ENCODE results near the gene DCAF8. TPM values are rescaled to one million over a fixed set of nuclear protein-coding genes. Genes with fewer than 3 reads are reported as not detected.

The DCAF8 gene
- total RNA-seq, 1 donor from 2014 or later = 172 TPM

GRCh38 chr1:160226623-160227022 lies 35.7 kb downstream of the DCAF8 start:
- peaks cover 29% of the 10 kb centered on the region for H3K36me3 Mint-ChIP-seq (ENCODE audit: insufficient read depth)
- no peak for DNase-seq (ENCODE audit: low spot score, unreplicated experiment)
- no peaks in the 10 kb centered on the region for H3K27me3 Mint-ChIP-seq
- no peaks in the 10 kb centered on the region for H3K4me1 Mint-ChIP-seq (ENCODE audit: low read depth)
- no peak overlapping the region for H3K4me3 Mint-ChIP-seq (ENCODE audit: low read depth)
- TF ChIP-seq, protein P1, sequence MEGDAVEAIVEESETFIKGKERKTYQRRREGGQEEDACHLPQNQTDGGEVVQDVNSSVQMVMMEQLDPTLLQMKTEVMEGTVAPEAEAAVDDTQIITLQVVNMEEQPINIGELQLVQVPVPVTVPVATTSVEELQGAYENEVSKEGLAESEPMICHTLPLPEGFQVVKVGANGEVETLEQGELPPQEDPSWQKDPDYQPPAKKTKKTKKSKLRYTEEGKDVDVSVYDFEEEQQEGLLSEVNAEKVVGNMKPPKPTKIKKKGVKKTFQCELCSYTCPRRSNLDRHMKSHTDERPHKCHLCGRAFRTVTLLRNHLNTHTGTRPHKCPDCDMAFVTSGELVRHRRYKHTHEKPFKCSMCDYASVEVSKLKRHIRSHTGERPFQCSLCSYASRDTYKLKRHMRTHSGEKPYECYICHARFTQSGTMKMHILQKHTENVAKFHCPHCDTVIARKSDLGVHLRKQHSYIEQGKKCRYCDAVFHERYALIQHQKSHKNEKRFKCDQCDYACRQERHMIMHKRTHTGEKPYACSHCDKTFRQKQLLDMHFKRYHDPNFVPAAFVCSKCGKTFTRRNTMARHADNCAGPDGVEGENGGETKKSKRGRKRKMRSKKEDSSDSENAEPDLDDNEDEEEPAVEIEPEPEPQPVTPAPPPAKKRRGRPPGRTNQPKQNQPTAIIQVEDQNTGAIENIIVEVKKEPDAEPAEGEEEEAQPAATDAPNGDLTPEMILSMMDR (IDR thresholded peaks at IDR 0.05; ENCODE audit: unreplicated experiment) = no peak
- H3K27ac Mint-ChIP-seq = no peak overlapping the region
- no peaks in the 10 kb centered on the region for H3K9me3 Mint-ChIP-seq (ENCODE audit: low read depth)

DNA sequence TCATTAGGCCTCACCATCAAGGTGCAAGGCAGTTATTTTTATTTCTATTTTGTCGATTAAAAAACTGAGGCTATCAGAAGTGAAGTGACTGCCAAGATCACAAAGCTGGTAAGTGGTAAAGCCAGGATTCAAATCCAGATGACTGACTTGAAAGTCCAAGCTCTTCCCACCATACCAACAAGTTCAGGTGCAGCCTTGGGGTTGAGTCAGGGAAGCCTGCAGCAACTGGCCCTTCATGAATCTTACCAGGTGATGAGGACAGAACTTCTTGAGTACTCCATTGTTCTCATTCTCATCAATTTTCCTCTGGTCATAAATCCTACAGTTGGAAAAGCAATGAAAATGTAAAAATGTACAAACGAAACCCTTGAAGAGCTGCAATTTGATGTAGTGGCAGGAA lies 37.0 kb downstream of the DCAF8 start:
- H3K27me3 Mint-ChIP-seq = no peaks in the 10 kb centered on the region
- no peak for DNase-seq (ENCODE audit: low spot score, unreplicated experiment)
- no peaks in the 10 kb centered on the region for H3K9me3 Mint-ChIP-seq (ENCODE audit: low read depth)
- H3K27ac Mint-ChIP-seq = no peak overlapping the region
- no peaks in the 10 kb centered on the region for H3K4me1 Mint-ChIP-seq (ENCODE audit: low read depth)
- H3K4me3 Mint-ChIP-seq (ENCODE audit: low read depth) = no peak overlapping the region
- H3K36me3 Mint-ChIP-seq (ENCODE audit: insufficient read depth) = peaks cover 29% of the 10 kb centered on the region
- TF ChIP-seq, protein P1 (IDR thresholded peaks at IDR 0.05; ENCODE audit: unreplicated experiment) = no peak

DNA sequence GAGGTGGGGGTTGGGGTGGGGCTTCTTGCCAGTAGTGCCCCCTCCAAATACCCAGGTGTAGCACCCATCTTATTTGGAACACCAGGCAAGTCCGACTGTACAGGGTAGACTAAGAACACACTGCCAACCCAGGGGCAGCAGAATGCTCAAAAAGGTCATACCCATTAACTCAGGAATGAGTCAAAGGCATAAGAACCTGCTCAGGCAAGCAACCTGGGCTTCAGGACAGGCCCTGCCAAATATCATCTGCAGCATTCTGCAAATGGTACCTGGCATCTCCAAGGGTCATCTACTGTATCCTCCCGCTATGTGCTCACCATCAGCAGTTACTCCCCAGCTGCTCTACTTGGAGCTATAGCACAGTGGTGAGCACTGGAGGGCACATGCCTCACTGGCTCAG lies 37.7 kb downstream of the DCAF8 start:
- H3K27ac Mint-ChIP-seq = no peak overlapping the region
- peaks cover 25% of the 10 kb centered on the region for H3K36me3 Mint-ChIP-seq (ENCODE audit: insufficient read depth)
- DNase-seq (ENCODE audit: low spot score, unreplicated experiment) = no peak

GRCh38 chr1:160222546-160222945 lies 39.8 kb downstream of the DCAF8 start:
- Mint-ChIP-seq H3K36me3 (ENCODE audit: insufficient read depth) (peaks cover 18% of the 10 kb centered on the region), H3K4me1 (ENCODE audit: low read depth) (no peaks in the 10 kb centered on the region), H3K9me3 (ENCODE audit: low read depth) (no peaks in the 10 kb centered on the region), H3K27me3 (no peaks in the 10 kb centered on the region), H3K4me3 (ENCODE audit: low read depth) (no peak overlapping the region), H3K27ac (no peak overlapping the region)
- DNase-seq (ENCODE audit: low spot score, unreplicated experiment) = no peak
- TF ChIP-seq, protein P1 (IDR thresholded peaks at IDR 0.05; ENCODE audit: unreplicated experiment) = no peak

More for the DNA sequence above, 37.7 kb downstream of the DCAF8 start:
- Mint-ChIP-seq H3K4me3 (ENCODE audit: low read depth) (no peak overlapping the region), H3K4me1 (ENCODE audit: low read depth) (no peaks in the 10 kb centered on the region), H3K27me3 (no peaks in the 10 kb centered on the region), H3K9me3 (ENCODE audit: low read depth) (no peaks in the 10 kb centered on the region)
- TF ChIP-seq, protein P1 (IDR thresholded peaks at IDR 0.05; ENCODE audit: unreplicated experiment) = no peak

DNA sequence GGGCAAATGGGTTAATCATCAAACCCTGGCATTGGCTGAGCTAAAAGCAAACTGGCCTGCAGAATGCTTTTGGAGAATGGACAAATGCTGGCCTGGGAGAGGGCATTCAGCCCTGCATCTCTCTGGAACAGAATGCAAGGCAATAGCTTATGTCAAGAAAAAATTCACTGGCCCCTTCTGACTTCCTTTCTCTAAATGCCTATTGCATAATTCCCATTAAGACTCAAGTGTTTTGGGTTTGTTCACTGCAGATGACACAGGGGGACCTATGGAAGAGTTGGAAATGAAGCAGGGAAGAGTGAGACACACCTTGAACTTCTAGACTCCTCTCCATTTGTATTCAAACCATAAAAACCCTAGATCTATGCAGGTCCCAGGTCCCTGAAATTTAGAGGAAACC lies 41.3 kb downstream of the DCAF8 start:
- DNase-seq (ENCODE audit: low spot score, unreplicated experiment) = no peak
- no peak overlapping the region for H3K4me3 Mint-ChIP-seq (ENCODE audit: low read depth)
- no peaks in the 10 kb centered on the region for H3K27me3 Mint-ChIP-seq
- no peaks in the 10 kb centered on the region for H3K4me1 Mint-ChIP-seq (ENCODE audit: low read depth)
- H3K36me3 Mint-ChIP-seq (ENCODE audit: insufficient read depth) = peaks cover 23% of the 10 kb centered on the region
- no peaks in the 10 kb centered on the region for H3K9me3 Mint-ChIP-seq (ENCODE audit: low read depth)
- TF ChIP-seq, protein P1 (IDR thresholded peaks at IDR 0.05; ENCODE audit: unreplicated experiment) = no peak
- H3K27ac Mint-ChIP-seq = no peak overlapping the region
